CD4-positive, alpha-beta T cell treated with Interleukin-1 beta for 1 hour (primary cell): Measurements from ENCODE around the gene GNG8.

Experiments
- DNase-seq, 2 donors: peaks; one replicate each; pipeline ENCODE4 v3.0.0-alpha.2; 2020 to 2022

Gene GNG8

DNA sequence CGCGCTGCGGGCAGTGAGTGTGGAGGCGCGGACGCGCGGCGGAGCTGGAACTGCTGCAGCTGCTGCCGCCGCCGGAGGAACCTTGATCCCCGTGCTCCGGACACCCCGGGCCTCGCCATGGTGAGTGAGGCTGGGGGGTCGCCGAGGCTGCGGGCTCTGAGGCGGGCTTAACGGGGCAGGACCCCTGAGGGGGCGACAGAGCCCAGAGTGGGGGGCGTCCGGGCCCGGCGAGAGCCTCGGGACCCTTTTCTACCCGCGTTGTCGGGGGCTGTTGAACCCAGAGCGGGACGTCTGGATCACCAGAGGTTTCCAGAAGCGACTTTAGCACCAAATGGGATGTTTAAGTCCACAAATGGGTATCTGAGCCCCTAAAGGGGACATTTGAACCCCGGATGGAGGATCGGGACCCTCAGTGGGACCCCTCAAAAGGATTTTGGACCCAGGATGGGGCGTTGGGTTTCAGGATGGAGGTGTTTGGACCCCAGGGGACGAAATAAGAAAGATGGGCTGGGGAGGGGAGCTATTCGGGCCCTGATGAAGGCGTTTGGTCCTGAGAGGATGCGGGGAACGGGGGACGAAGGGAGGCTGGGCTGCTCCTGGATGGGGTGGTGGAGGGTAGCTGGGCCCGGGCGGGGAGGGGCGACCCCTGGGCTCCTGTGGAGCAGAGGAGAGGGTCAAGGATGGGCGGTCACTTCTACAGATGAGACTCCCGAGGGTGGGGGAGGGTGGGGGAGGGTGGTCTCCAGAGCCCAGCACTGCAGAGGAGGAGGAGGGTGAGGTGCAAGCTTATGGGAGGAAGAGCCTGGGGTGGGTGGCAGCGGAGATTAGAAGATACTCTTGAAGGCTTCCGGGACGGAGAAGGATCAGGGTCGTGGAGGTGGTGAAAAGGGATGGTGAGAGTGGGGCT lies 34.4 kb downstream of the GNG8 start, which contains the start of gene CALM3:
TSS of gene CALM3 (plus strand) at position 13 of the 907 bp plus-strand sequence. CDS start at position 118, 105 bp downstream.
- no peak for DNase-seq

GRCh38 chr19:46600384-46601317 lies 35.4 kb downstream of the GNG8 start:
- peak; percentile 95 to 98 for DNase-seq

DNA sequence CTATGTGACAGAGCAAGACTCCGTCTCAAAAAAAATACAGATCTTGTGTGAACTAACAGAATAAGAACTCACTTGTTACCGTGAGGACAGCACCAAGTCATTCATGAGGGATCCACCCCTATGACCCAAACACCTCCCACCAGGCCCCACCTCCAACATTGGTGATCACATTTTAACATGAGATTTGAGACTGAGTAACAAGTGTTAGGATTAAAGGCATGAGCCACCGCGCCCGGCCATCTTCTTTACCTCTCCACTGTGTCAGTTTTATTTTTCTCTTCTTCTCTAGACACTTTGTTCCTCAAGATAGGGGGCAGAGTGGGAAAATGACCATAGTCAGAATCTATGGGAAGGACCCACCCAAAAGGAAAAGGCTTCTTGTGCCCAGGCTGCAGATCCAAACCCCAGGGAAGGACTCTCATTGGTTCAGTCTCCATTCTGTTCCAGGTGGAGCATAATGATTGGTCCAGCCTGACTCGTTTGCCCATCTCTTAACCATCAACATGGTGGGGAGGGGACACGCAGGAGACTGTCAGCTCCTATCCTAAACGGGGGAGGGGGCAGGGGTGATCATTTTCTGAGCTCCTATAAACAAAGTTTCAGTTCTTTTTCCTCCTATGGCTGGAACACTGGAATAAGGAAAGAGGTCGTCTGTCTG lies 36.2 kb downstream of the GNG8 start:
- DNase-seq, result no peak

- DNase-seq, result no peak
These were observed 37.6 kb downstream of the GNG8 start for GRCh38 chr19:46598372-46598917.

DNA sequence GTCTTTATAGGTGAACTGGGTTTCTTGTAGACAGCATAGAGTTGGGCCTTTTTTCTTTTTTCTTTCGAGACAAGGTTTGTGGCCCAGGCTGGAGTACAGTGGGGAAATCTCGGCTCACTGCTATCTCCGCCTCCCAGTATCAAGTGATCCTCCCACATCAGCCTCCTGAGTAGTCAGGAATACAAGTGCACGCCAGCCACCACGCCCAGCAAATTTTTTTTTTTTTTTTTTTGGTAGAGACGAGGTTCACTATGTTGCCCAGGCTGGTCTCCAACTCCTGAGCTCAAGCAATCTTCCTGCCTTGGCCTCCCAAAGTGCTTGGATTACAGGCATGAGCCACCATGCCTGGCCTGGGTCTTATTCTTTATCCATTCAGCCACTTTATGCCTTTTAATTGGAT lies 40.0 kb downstream of the GNG8 start:
- DNase-seq, result no peak

DNA sequence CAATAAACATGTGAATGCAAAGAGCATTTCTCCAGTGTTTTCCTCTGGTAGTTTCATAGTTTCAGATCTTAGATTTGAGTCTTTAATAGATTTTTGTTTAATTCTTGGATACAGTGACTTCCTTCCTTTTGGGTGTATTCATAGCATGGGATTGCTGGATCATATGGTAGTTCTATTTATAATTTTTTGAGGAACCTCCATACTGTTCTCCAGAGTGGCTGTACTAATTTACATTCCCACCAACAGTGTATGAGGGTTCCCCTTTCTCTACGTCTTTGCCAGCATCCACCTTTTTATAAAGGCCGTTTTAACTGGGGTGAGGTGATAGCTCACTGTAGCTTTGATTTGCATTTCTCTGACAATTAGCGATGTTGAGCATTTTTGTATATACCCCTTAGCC lies 44.1 kb downstream of the GNG8 start:
- no peak for DNase-seq

GRCh38 chr19:46591254-46591653 lies 44.7 kb downstream of the GNG8 start:
- DNase-seq, result no peak

DNA sequence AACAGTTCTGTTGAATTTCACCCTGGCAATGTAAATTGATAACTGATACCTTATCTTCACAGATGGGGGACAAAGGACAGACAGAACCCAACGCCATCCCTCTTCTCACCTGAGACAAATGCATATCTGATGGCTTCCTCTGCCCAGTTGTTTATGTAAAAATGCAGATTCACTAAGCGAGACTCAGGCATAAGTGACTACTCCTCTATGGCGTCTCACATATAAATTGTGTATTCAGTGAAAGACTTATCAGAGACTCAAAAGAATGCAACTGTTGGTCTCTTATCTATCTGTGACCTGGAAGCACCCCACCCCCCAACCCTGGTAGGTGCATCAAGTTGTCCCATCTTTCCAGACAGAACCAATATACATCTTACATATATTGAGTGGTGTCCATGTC lies 48.1 kb downstream of the GNG8 start:
- no peak for DNase-seq

DNA sequence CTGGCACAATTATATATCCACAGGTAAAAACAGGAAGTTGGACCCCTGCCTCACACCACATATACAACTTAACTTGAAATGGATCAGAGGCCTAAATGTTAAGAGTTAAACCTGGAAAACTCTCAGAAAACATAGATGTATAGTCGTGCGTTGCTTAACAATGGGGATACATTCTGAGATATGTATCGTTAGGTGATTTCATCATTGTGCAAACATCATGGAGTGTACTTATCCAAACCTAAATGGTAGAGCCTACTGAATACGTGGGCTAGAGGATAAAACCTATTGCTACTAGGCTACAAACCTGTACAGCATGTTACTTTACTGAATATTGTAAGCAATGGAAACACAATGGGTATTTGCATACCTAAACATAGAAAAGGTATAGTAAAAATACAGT lies 49.7 kb downstream of the GNG8 start:
- DNase-seq, result no peak

GRCh38 chr19:46585539-46585938 lies 50.5 kb downstream of the GNG8 start:
- DNase-seq, result no peak
